ENCODE data around the gene INCA1.

Gene INCA1

DNA sequence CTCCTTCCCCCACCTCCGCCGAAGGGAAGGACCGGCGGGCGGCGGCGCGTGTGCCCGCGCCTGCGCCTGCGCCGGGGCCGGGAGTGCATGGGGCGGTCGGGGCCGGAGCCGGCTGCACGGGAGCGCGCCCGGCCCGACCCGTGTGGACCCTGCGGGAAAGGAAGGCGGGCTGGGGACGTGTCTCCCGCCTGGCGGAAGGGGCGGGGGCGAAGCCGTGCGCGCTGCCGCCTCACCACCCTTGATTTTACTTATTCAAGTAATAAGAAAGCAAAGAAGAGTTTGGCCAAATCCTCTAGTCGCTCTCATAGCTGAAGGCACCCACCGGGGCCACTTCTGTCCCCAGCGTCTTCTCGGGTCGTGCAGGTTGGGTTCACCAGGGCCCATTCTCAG lies 48.4 kb downstream of the INCA1 start:
- TF ChIP-seq, protein P1, sequence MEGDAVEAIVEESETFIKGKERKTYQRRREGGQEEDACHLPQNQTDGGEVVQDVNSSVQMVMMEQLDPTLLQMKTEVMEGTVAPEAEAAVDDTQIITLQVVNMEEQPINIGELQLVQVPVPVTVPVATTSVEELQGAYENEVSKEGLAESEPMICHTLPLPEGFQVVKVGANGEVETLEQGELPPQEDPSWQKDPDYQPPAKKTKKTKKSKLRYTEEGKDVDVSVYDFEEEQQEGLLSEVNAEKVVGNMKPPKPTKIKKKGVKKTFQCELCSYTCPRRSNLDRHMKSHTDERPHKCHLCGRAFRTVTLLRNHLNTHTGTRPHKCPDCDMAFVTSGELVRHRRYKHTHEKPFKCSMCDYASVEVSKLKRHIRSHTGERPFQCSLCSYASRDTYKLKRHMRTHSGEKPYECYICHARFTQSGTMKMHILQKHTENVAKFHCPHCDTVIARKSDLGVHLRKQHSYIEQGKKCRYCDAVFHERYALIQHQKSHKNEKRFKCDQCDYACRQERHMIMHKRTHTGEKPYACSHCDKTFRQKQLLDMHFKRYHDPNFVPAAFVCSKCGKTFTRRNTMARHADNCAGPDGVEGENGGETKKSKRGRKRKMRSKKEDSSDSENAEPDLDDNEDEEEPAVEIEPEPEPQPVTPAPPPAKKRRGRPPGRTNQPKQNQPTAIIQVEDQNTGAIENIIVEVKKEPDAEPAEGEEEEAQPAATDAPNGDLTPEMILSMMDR (IDR thresholded peaks at IDR 0.05; ENCODE audit: borderline replicate concordance, insufficient read depth, low read depth, low read length) = no peak
- peak overlapping the region; percentile 99 for H3K4me3 ChIP-seq (ENCODE audit: low read depth, low read length)

DNA sequence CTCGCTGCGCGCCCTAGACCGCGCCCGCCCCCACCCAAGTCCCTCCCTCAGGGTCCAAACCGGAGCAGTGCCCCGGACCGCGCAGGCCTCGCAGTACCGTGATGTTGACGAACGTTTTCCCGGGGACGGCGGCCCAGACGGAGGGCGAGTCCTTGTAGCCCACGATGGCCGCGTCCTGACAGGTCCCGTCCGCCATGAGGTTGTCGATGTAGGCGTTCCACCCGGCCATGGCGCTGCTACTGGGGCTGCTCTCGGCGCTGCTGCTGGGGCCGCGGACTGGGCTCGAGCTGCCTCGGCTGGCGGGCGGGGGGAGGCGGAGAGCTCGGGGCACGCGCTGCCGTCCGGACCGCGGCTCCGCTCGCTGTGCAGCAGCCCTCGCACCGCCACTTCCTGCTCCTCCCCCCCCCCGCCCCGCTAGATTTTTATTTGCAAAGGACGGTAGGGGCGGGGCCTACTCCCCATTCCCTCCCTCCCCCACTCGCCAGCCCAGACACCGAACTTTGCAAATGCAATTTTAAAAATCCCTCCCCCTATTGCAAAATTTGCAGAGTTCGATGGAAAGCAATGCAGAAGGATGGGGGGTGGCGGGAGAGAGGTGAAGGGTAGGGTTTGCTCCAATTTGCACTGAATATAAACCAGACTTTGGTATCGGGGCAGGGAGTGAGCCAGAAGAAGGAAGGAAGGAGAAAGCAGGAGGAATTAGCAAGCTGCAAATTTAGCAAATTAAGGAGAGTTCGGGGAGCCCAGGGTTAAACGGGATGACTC lies 49.0 kb downstream of the INCA1 start, which contains the start of gene PFN1:
TSS of gene PFN1 (minus strand) at position 365 of the 765 bp plus-strand sequence. CDS start at position 229, 136 bp downstream.
- TF ChIP-seq, protein P1 (IDR thresholded peaks at IDR 0.05; ENCODE audit: borderline replicate concordance, insufficient read depth, low read depth, low read length) = no peak
- peak within 1 kb of the TSS; percentile 99 for H3K4me3 ChIP-seq (ENCODE audit: low read depth, low read length)

DNA sequence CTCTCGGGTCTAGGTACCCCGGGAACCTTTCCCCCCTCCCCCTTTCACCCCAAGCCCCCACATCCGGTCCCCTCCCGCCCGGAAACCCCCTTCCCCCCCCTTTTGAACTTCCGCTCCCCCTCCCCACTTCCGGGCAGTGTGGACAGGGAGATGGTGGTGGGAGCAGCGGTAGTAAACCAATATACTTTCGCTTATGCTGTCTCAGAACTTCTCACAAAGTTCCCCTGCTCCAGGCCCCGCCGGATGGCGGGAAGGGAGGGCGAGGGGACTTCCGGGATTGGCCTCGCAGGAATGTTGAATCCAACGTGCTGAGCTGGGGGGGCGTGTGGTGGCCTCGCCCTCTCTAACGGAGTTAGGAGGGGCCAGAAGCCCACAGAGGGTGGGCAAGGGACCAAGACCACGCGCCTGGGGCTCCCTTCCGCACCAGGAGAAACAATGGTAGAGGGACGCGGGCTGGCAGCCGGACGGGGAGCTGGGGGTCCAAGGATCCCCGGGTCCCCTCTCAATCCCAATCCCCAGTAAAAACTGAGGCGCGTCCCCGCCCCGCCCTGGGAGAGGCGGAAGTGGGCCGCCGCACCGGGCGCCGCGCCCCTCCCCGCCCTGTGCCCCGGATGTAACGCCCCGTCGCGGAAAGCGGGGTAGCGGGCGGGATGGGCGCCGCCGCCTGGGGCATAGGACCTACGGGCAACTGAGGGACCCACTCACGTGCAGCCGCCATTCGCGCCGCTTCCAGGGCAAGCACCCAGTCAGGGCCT lies 49.7 kb downstream of the INCA1 start:
- peak overlapping the region; percentile 99 for H3K4me3 ChIP-seq (ENCODE audit: low read depth, low read length)
- TF ChIP-seq, protein P1 (IDR thresholded peaks at IDR 0.05; ENCODE audit: borderline replicate concordance, insufficient read depth, low read depth, low read length) = no peak

DNA sequence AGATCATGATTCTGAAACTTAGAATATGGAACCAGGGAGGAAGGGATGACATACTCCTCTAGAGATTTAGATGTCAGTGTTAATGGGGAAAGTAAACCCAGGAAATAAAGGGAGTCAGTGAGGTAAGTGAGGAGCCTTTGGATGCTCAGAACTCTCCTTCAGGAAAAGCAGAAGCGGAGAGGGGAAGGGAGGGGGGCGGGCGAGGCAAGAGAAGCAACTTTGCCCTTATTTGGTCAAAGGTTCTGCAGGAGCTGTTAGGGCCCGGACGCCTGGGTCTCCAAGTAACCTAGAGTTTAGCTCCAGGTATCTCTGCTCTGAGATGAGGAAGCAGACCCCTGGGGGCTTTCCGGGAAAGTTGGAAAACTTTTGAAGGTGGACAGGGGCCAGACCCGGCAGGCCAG lies 50.3 kb downstream of the INCA1 start:
- TF ChIP-seq, protein P1 (IDR thresholded peaks at IDR 0.05; ENCODE audit: borderline replicate concordance, insufficient read depth, low read depth, low read length) = no peak
- H3K4me3 ChIP-seq (ENCODE audit: low read depth, low read length) = peak overlapping the region; percentile 99

- peak overlapping the region; percentile 99 for H3K4me3 ChIP-seq (ENCODE audit: low read depth, low read length)
- TF ChIP-seq, protein P1 (IDR thresholded peaks at IDR 0.05; ENCODE audit: borderline replicate concordance, insufficient read depth, low read depth, low read length) = no peak
Measured at GRCh38 chr17:4946312-4946976, 50.9 kb downstream of the INCA1 start.

- peak overlapping the region; percentile 99 for H3K4me3 ChIP-seq (ENCODE audit: low read depth, low read length)
- TF ChIP-seq, protein P1 (IDR thresholded peaks at IDR 0.05; ENCODE audit: borderline replicate concordance, insufficient read depth, low read depth, low read length) = no peak
Measured at GRCh38 chr17:4945944-4946280, 51.4 kb downstream of the INCA1 start.

All from GM12875 (cell line).